ENCODE data around the gene RALGDS. TPM values are rescaled to one million over a fixed set of nuclear protein-coding genes. Genes with fewer than 3 reads are reported as not detected.

RALGDS gene
- total RNA-seq, 1 experiment from 2014 or later: 26.9 TPM

- DNase-seq: no peak
- no peaks in the 10 kb centered on the region for H3K36me3 ChIP-seq
- H3K27me3 ChIP-seq: no peaks in the 10 kb centered on the region
- H3K4me3 ChIP-seq: peak overlapping the region; percentile 51
- H3K9me3 ChIP-seq (replicated peaks): no peaks in the 10 kb centered on the region
- peaks cover 14% of the 10 kb centered on the region for H3K4me1 ChIP-seq
- H3K27ac ChIP-seq: peak overlapping the region; percentile 37
These were observed 24.1 kb upstream of the RALGDS start for GRCh38 chr9:133144904-133145851.

- Histone ChIP-seq H3K27ac (peak overlapping the region; percentile 37), H3K4me1 (peaks cover 14% of the 10 kb centered on the region), H3K4me3 (peak overlapping the region; percentile 51), H3K36me3 (no peaks in the 10 kb centered on the region), H3K9me3 (replicated peaks) (no peaks in the 10 kb centered on the region), H3K27me3 (no peaks in the 10 kb centered on the region)
- peak; percentile 84 to 85 for DNase-seq
These were observed 23.3 kb upstream of the RALGDS start for GRCh38 chr9:133144142-133144903.

- no peaks in the 10 kb centered on the region for H3K27me3 ChIP-seq
- peak overlapping the region; percentile 37 for H3K27ac ChIP-seq
- no peaks in the 10 kb centered on the region for H3K9me3 ChIP-seq (replicated peaks)
- H3K4me1 ChIP-seq: peaks cover 14% of the 10 kb centered on the region
- no peaks in the 10 kb centered on the region for H3K36me3 ChIP-seq
- H3K4me3 ChIP-seq: peak overlapping the region; percentile 51
- no peak for DNase-seq
These were observed 22.6 kb upstream of the RALGDS start for GRCh38 chr9:133143639-133144141.

- no peak overlapping the region for H3K4me3 ChIP-seq
- peaks cover 14% of the 10 kb centered on the region for H3K4me1 ChIP-seq
- no peaks in the 10 kb centered on the region for H3K36me3 ChIP-seq
- no peaks in the 10 kb centered on the region for H3K9me3 ChIP-seq (replicated peaks)
- no peaks in the 10 kb centered on the region for H3K27me3 ChIP-seq
- no peak overlapping the region for H3K27ac ChIP-seq
- DNase-seq: no peak
These were observed 21.9 kb upstream of the RALGDS start for GRCh38 chr9:133142684-133143622.

GRCh38 chr9:133141833-133142595, 21.0 kb upstream of the RALGDS start:
- no peak for DNase-seq
- Histone ChIP-seq H3K27ac (no peak overlapping the region), H3K4me1 (peaks cover 10% of the 10 kb centered on the region), H3K27me3 (no peaks in the 10 kb centered on the region), H3K36me3 (no peaks in the 10 kb centered on the region), H3K9me3 (replicated peaks) (no peaks in the 10 kb centered on the region), H3K4me3 (no peak overlapping the region)

- H3K9me3 ChIP-seq (replicated peaks): no peaks in the 10 kb centered on the region
- H3K4me3 ChIP-seq: no peak overlapping the region
- DNase-seq: no peak
- no peaks in the 10 kb centered on the region for H3K36me3 ChIP-seq
- peaks cover 12% of the 10 kb centered on the region for H3K4me1 ChIP-seq
- H3K27ac ChIP-seq: no peak overlapping the region
- H3K27me3 ChIP-seq: no peaks in the 10 kb centered on the region
These were observed 19.6 kb upstream of the RALGDS start for GRCh38 chr9:133140606-133141005.

GRCh38 chr9:133140174-133140505, 19.1 kb upstream of the RALGDS start:
- no peaks in the 10 kb centered on the region for H3K27me3 ChIP-seq
- no peak overlapping the region for H3K4me3 ChIP-seq
- H3K4me1 ChIP-seq: peaks cover 15% of the 10 kb centered on the region
- H3K27ac ChIP-seq: no peak overlapping the region
- DNase-seq: no peak
- no peaks in the 10 kb centered on the region for H3K9me3 ChIP-seq (replicated peaks)
- H3K36me3 ChIP-seq: no peaks in the 10 kb centered on the region

GRCh38 chr9:133139246-133140173, 18.5 kb upstream of the RALGDS start:
- Histone ChIP-seq H3K36me3 (no peaks in the 10 kb centered on the region), H3K27ac (no peak overlapping the region), H3K4me1 (peaks cover 15% of the 10 kb centered on the region), H3K27me3 (no peaks in the 10 kb centered on the region), H3K4me3 (no peak overlapping the region), H3K9me3 (replicated peaks) (no peaks in the 10 kb centered on the region)
- no peak for DNase-seq

DNA sequence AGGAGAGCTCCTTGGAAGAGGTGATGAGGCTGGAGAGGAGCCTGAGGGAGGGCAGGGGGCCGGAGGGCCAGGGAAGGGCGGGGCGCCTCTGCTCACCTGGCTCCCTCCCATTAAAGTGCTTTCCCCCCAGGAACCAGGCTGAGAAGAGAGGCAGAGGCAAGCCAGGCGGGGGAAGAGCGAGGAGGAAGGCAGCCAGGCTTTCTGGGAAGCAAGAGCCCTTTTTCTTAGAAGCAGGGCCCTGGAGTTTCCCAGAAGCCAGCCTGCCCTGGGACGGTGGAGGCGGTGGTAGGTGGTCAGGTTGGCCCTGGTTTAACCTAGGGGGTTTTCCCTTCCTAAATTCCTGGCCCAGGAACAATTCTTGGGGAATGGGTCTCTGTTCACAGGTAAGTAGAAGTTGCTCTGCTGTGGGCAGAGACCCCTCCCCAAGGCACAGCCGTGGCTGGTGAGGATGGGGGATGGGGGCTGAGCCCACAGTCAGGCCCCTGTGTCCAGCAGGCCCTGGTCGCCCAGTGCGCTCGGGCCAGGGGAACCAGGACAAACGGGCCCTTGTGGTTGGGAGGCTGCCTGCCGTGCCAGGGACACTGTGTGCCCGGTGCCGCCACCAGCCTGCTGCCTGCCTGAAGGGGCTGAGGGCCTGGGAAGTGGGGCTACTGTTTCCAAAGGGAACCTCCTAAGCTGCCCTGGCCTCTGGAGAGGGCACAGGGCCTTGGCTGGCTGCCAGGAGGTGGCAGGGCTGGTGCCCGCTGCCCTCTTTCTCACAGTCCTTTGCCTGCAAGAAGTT, 16.6 kb upstream of the RALGDS start:
- Histone ChIP-seq H3K4me3 (no peak overlapping the region), H3K9me3 (replicated peaks) (no peaks in the 10 kb centered on the region), H3K36me3 (no peaks in the 10 kb centered on the region), H3K27ac (no peak overlapping the region), H3K27me3 (no peaks in the 10 kb centered on the region), H3K4me1 (peaks cover 30% of the 10 kb centered on the region)
- no peak for DNase-seq

GRCh38 chr9:133135146-133135745, 14.2 kb upstream of the RALGDS start:
- peak overlapping the region; percentile 99; the same call in 1 of the 2 replicates for H3K27ac ChIP-seq
- peaks cover 38% of the 10 kb centered on the region for H3K4me1 ChIP-seq
- no peaks in the 10 kb centered on the region for H3K27me3 ChIP-seq
- no peak overlapping the region for H3K4me3 ChIP-seq
- no peaks in the 10 kb centered on the region for H3K9me3 ChIP-seq (replicated peaks)
- DNase-seq: peak; percentile 69 to 77
- no peaks in the 10 kb centered on the region for H3K36me3 ChIP-seq

GRCh38 chr9:133134388-133135145, 13.5 kb upstream of the RALGDS start:
- H3K4me3 ChIP-seq: no peak overlapping the region
- no peaks in the 10 kb centered on the region for H3K27me3 ChIP-seq
- peak overlapping the region; percentile 99 for H3K27ac ChIP-seq
- H3K9me3 ChIP-seq (replicated peaks): no peaks in the 10 kb centered on the region
- no peak for DNase-seq
- no peaks in the 10 kb centered on the region for H3K36me3 ChIP-seq
- H3K4me1 ChIP-seq: peaks cover 38% of the 10 kb centered on the region
